ENCODE measurements around the gene GOLIM4.

The GOLIM4 gene

GRCh38 chr3:168127466-168127865 is 31.7 kb upstream of the GOLIM4 start:
- no peaks in the 10 kb centered on the region for H3K36me3 ChIP-seq (ENCODE audit: control insufficient read depth, insufficient read depth, low read length)

GRCh38 chr3:168124791-168125190 is 29.1 kb upstream of the GOLIM4 start:
- no peak for TF ChIP-seq CTCF (IDR thresholded peaks at IDR 0.05; ENCODE audit: insufficient read depth, low read length, poor library complexity, severe bottlenecking)
- no peaks in the 10 kb centered on the region for H3K36me3 ChIP-seq (ENCODE audit: control insufficient read depth, insufficient read depth, low read length)
- H3K4me3 ChIP-seq (replicated peaks; ENCODE audit: low read depth, low read length): no peak overlapping the region
- no peaks in the 10 kb centered on the region for H3K27me3 ChIP-seq (replicated peaks; ENCODE audit: control insufficient read depth, insufficient read depth, low read length)
- DNase-seq (ENCODE audit: extremely low read depth, insufficient read length): no peak

More at GRCh38 chr3:168127466-168127865, 31.7 kb upstream of the GOLIM4 start:
- no peak overlapping the region for H3K4me3 ChIP-seq (replicated peaks; ENCODE audit: low read depth, low read length)
- no peak for DNase-seq (ENCODE audit: extremely low read depth, insufficient read length)
- TF ChIP-seq CTCF (IDR thresholded peaks at IDR 0.05; ENCODE audit: insufficient read depth, low read length, poor library complexity, severe bottlenecking): no peak
- no peaks in the 10 kb centered on the region for H3K27me3 ChIP-seq (replicated peaks; ENCODE audit: control insufficient read depth, insufficient read depth, low read length)

GRCh38 chr3:168124291-168124690 is 28.6 kb upstream of the GOLIM4 start:
- H3K27me3 ChIP-seq (replicated peaks; ENCODE audit: control insufficient read depth, insufficient read depth, low read length): no peaks in the 10 kb centered on the region
- no peak for TF ChIP-seq CTCF (IDR thresholded peaks at IDR 0.05; ENCODE audit: insufficient read depth, low read length, poor library complexity, severe bottlenecking)
- no peak for DNase-seq (ENCODE audit: extremely low read depth, insufficient read length)
- no peaks in the 10 kb centered on the region for H3K36me3 ChIP-seq (ENCODE audit: control insufficient read depth, insufficient read depth, low read length)
- H3K4me3 ChIP-seq (replicated peaks; ENCODE audit: low read depth, low read length): no peak overlapping the region

- no peak for TF ChIP-seq CTCF (IDR thresholded peaks at IDR 0.05; ENCODE audit: insufficient read depth, low read length, poor library complexity, severe bottlenecking)
- H3K4me3 ChIP-seq (replicated peaks; ENCODE audit: low read depth, low read length): no peak overlapping the region
- DNase-seq (ENCODE audit: extremely low read depth, insufficient read length): no peak
- no peaks in the 10 kb centered on the region for H3K27me3 ChIP-seq (replicated peaks; ENCODE audit: control insufficient read depth, insufficient read depth, low read length)
- no peaks in the 10 kb centered on the region for H3K36me3 ChIP-seq (ENCODE audit: control insufficient read depth, insufficient read depth, low read length)
These were observed 27.8 kb upstream of the GOLIM4 start for GRCh38 chr3:168123201-168124176.

GRCh38 chr3:168121184-168122017 is 25.7 kb upstream of the GOLIM4 start:
- DNase-seq (ENCODE audit: extremely low read depth, insufficient read length): no peak
- TF ChIP-seq CTCF (IDR thresholded peaks at IDR 0.05; ENCODE audit: insufficient read depth, low read length, poor library complexity, severe bottlenecking): no peak
- Histone ChIP-seq H3K27me3 (replicated peaks; ENCODE audit: control insufficient read depth, insufficient read depth, low read length) (no peaks in the 10 kb centered on the region), H3K4me3 (replicated peaks; ENCODE audit: low read depth, low read length) (no peak overlapping the region), H3K36me3 (ENCODE audit: control insufficient read depth, insufficient read depth, low read length) (no peaks in the 10 kb centered on the region)

Data from GM06990 (cell line).